HuH-7 (cell line): ENCODE data around the gene CADPS.

Experiments used
- DNase-seq: peaks from one replicate; pipeline ENCODE4 v3.0.0; 2011; ENCODE audit warnings: low spot score

CADPS gene

GRCh38 chr3:62874711-62875557 is at the start of gene CADPS:
TSS of gene CADPS (minus strand) at chr3:62875416. CDS start at chr3:62875029, 387 bp downstream.
- no peak for DNase-seq

DNA sequence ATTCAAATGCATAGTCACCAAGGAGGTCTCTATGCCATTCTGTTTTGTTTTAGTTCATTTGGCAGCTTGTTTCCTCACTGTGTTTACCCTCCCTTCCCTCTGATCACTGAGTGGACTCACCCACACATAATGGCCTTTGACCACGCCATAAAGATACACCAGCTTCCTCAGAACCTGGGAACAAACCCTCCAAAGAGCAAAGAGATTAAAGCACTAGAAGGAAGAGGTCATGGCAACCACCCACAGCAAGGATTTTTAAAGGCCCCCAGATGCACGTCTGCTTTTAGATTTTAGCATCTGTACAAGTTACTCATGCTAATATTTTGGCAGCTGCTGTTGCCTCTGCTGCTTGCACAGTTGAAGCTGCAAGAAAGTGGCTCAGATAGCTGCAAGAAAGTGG is 47.9 kb upstream of the CADPS start:
- DNase-seq = peak; percentile 16

DNA sequence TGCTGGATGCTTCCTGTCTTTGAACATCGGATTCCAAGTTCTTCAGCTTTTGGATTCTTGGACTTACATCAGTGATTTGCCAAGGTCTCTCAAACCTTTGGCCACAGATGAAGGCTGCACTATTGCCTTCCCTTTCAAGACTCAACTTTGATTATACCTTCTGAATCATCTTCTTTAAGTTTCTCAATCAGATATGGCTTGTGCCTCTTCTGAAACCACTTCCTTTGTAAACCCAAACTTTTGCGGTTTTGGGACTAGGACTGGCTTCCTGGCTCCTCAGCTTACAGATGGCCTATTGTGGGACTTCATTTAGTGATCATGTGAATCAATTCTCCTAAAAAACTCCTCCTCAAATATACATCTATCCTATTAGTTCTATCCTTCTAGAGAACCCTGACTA is 47.1 kb upstream of the CADPS start:
- no peak for DNase-seq

GRCh38 chr3:62920466-62920784 is 45.2 kb upstream of the CADPS start:
- DNase-seq = no peak

DNA sequence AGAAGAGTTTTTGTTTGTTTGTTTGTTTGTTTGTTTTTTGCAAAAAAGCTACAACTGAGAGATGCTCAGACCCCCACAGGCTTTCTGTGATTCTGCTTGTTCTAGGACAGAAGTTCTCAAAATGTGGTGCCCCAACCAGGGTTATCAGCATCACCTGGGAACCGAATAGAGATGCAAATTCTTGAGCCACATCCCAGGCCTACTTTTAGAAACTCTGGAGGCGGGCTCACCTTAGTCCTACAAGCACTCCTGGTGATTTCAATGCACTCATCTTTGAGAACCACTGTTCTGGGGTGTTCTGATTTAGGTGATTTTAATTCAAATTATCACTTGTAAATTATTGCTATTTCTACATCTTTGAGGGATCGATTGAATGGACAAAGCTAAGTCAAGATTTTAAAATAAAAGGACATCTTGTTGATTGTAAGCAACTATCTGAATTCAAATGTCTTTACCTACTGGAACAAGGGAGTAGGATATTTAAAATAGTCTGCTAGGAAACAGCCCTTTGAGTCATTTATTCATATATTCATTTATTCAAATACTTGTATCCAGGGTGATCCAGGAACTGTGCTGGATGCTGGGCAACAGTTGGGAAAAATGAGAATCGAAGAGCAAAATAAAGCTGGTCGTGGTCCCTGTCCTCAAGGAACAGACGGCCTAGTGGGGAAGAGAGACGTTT is 44.7 kb upstream of the CADPS start:
- DNase-seq = no peak

DNA sequence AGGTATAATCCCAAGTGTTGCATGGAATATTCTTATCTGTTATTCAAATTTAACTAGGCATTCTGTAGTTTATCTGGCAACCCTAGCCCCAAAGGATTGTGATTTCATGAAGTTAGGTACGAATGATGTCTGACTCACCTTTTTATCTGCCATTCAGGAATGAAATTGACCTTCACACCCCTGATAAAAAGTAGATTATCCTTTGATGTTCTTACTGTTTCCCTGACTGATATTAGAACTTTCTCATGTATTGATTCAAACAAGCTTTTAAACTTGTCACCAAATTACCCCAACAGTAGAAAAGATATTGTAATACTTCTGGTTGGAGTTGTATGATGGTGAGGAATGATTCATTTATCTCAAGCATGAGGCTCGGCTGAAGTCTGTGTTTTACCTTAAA is 43.6 kb upstream of the CADPS start:
- no peak for DNase-seq

- DNase-seq = no peak
These were observed 42.9 kb upstream of the CADPS start for GRCh38 chr3:62918131-62918530.

DNA sequence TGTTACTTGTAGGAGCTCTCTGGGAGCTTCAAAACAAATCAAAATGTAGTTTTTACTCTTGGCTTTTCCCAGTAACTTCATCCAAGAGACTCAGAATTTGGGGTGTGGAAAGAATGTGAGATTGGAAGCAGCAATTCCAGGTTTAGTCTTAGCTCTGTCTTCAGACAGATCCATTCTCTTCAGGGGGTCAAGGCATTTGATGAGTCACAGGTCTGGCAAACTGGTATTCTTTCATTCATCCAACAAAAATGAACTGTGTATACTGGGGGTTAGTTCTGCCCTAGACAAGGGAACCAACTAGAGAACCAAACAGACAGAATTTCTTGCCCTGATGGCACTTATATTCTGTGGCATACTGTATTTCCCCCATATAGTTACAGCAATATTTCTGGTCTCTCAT is 36.3 kb upstream of the CADPS start:
- DNase-seq = no peak

- DNase-seq = no peak
These were observed 30.1 kb upstream of the CADPS start for GRCh38 chr3:62905331-62905730.

DNA sequence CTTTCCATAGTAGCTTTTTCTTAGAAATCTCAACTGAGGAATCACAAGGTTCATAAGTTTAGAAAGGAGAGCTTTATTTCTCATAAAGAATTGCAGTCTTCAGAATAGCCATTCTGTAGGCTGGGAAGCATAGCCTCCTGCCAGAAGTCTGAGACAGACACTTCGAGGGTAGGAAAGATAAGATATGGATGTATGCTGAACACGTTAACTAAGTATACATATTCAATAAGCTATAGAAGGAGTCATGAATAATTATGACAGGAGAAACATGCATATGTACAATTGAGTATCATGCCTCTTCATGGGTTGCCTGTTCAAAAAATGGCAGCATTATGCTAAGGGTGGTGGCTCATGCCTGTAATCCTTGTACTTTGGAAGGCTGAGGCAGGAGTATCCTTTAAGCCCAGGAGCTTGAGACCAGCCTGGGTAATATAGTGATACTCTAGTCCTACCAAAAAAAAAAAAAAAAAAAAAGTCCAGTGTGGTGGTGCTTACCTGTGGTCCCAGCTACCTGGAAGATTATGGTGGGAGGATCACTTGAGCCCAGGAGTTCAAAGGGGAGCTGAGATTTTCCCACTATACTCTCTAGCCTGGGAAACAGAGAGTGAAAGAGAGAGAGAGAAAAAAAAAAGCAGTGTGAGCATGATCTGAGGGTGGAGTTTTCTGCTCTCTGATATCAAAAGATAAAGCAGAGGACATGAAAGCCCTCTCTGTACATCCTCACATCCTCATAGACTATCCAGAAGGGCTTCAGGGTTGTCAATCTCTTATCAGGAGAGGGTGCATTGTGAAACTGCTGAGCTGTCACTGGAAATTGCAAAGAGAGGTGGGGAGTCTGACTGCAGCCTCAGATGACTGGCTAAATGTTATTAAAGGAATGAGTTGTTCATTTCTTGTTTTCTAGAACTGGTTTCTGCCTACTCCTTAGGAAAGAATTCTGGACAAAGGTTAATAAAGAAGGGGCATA is 23.6 kb upstream of the CADPS start:
- DNase-seq = no peak

DNA sequence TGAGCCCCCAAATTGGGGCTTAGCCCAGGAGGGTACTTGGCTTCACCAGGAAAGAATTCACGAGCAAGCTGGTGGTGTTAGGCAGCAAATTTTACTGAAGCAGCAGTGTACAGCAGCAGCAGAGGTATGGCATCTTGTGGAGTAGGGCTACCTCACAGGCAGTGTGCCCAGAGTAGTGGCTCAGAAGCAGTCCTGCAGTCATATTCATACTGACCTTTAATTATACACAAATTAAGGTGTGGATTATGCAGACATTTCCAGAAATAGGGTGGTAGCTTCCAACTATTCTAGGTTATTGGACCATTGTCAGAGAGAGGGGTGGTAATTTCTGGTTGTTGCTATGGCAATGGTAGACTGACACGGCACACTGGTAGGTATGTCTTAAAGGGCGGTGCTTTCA is 20.7 kb upstream of the CADPS start:
- no peak for DNase-seq

DNA sequence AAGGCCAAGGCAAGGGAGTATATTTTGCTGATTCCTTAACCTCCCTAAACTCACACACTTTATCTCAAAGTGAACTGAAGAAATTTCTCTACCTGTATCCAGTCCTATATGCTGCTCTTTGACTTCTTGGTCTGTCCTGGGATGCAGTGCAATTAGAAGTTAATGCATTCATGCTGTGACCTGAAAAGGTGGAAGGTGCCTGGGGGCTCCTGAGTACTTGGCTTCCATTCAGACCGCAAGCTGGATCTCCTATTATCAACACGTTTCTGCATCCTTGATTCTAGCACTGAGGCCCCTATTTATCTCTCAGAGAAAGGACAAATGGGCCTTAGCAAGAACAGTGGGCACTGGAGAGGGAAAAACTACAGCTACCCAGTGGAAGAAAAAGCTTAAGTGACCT is 17.7 kb upstream of the CADPS start:
- no peak for DNase-seq

DNA sequence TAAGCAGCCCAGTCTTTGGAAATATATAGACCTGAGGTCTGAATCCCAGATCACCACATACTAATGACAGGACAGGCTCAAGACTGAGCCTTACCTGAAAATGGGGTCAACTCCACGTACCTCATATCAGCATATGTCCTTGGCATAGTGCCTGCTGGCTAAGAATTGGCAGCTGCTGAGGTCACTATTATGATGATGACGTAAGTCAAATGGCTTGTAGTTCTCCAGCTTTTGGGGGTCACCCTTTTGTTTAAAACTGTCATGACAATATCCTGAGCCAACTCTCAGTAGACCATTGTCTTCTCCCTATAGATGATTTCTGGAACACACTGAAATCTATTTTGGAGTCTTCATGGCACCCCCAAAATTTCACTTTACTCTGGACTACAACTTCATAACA is 16.8 kb upstream of the CADPS start:
- no peak for DNase-seq

DNA sequence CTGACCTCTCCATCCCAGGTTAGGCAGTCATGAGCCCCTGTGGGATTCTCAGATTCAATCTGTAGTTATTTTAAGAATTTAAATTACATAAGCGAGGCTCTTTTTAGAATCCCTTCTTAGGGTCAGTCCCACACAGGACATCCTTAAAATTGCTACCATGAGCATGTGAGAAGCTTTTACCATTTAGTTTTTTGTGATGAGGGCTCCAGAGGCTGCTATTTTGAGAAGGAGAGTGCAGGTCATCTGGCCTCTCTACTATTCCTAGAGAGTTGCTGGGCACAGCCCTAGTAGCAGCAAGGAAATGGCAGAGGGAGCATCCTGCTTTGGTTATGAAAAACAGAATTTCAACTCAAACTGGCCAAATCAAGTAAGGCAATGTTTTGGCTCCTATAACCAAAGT is 13.6 kb upstream of the CADPS start:
- no peak for DNase-seq

GRCh38 chr3:62888180-62888579 is 13.0 kb upstream of the CADPS start:
- DNase-seq = no peak

GRCh38 chr3:62885136-62885535 is 9.9 kb upstream of the CADPS start:
- no peak for DNase-seq

DNA sequence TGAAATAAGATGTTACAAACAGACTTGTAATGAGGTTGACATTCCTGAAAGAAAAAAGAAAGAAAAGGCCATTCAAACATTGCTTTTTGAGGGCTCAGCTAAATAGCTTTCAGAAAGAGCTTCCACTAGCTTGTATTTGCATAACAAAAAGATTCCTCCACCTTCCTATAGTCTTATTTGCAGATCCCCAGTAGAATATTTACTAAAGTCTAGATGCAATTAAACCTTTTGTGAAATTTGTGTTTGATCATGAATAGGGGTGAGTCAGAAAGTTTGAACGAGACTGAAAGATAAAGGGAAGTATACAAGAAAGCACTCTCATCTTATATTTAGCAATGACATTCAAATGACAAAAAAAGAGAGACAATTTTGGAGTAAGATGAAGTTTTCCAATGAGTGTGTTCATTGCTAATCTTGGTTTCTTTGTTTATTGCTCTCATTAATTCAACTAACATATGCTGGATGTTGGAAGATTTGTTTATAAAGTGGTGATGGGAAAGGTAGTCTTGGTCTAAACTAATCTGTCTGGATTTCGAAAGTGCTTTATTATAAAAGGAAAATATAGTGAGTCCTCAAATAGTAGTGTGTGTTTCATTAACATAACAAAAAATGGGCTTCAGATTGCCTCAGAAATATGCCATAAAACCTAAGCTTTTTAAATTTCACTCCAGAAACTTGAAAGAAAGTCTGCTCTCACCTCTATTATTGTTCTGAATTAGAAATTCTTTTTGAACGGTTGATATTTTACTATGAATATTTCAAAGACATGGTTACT is 9.1 kb upstream of the CADPS start:
- no peak for DNase-seq

DNA sequence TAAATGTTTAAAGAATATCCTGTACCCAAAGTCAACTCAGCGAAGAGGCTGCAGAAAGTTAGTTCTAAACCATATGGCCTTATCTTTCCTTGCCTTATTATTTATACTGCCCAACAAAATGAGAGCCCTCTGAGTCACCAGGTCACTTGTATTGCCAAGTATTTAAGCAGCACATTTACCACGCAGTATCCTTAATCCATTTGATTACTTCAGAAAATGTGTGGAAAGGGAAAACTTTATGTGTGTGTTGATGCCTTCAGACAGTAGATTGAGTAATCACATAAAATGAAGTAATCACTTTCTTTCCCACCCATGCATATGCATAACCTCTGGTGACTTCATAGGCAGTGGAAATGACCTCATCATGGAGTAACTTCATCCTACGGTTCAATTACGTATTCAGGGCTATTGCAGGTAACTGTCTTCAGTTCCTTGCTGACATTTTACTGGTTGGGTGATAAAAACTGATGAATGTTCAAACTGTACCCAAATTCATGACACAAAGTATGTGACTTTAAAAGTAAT is 7.5 kb upstream of the CADPS start:
- no peak for DNase-seq

- peak; percentile 47 for DNase-seq
These were observed 848 bp upstream of the CADPS start for GRCh38 chr3:62876064-62876463.

GRCh38 chr3:62875558-62876002 is 364 bp upstream of the CADPS start:
- no peak for DNase-seq
